ENCODE data around the gene SNCB. TPM values are rescaled to one million over a fixed set of nuclear protein-coding genes. Genes with fewer than 3 reads are reported as not detected.

The SNCB gene
- polyA plus RNA-seq, 1 of the 3 experiments (the other 2 are of a cell fraction): 0.33 TPM

DNA sequence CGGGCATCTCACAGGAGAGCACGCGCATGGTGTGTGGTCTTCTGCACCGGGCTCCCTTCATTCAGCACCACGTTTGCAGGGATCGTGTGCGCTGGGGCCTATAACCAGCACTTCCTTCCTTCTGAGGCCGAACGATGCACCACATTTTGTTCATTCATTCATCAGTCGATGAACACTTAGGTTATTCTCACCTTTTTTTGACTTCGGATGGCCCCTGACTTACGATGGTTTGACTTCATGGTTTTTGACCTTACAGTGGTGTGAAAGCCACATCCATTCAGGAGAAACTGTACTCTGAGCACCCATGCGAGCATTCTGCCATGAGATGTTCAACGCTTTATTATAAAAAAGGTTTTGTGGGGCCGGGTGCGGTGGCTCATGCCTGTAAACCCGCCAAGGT, 44.5 kb upstream of the SNCB start:
- Histone ChIP-seq H3K9ac (no peak overlapping the region), H3K4me1 (ENCODE audit: control insufficient read depth in 1 of 2, insufficient read depth in 2 of 2, low read depth in 1 of 2, low read length in 1 of 2) (peaks cover 0 to 7% of the 10 kb centered on the region in 2 experiments; a peak in 1 of 4 replicates), H3F3A (replicated peaks; ENCODE audit: insufficient read depth) (no peaks in the 10 kb centered on the region), H3K36me3 (replicated peaks in 1 of 2; ENCODE audit: control insufficient read depth in 1 of 2, insufficient read depth in 2 of 2, low read length in 1 of 2) (no peaks in the 10 kb centered on the region), H3K9me3 (no peaks in the 10 kb centered on the region), H3K9me2 (no peaks in the 10 kb centered on the region), H4K20me1 (ENCODE audit: insufficient read depth) (no peaks in the 10 kb centered on the region), H3K27ac (ENCODE audit: low read depth in 2 of 2, low read length in 1 of 2) (no peak overlapping the region), H2AFZ (ENCODE audit: low read depth) (no peak overlapping the region), H3K27me3 (ENCODE audit: insufficient read depth) (peaks cover 7% of the 10 kb centered on the region; the same call in 1 of the 2 replicates), H3K4me3 (ENCODE audit: low read depth in 2 of 2, low read length in 1 of 2) (no peak overlapping the region), H3K4me2 (no peak overlapping the region), H3K79me2 (ENCODE audit: insufficient read depth) (no peaks in the 10 kb centered on the region)
- ChIA-PET POLR2A (no interaction called here), CTCF (interaction anchor here (0.7 to 3.5 kb wide), 4 partner anchors 10 to 412 kb away, joined by 3 to 17 read pairs (median 8); partner anchors contain the start of gene FGFR4)
- 83% methylated on average over 17 of the region's 17 CpGs for WGBS (ENCODE audit: low lambda C conversion rate)
- no peak for TF ChIP-seq SMC3 (IDR thresholded peaks at IDR 0.05; ENCODE audit: low read depth, low read length)
- TF ChIP-seq RFX5 (IDR thresholded peaks at IDR 0.05; ENCODE audit: low read length): no peak
- TF ChIP-seq JUND (IDR thresholded peaks at IDR 0.05): no peak
- no peak for TF ChIP-seq FOXM1 (IDR thresholded peaks at IDR 0.05; ENCODE audit: low read depth)
- no peak for TF ChIP-seq GATA2 (CRISPR knock-in tag; IDR thresholded peaks at IDR 0.05)
- TF ChIP-seq NFIC (IDR thresholded peaks at IDR 0.05; ENCODE audit: borderline replicate concordance): no peak
- no peak for TF ChIP-seq RAD21 (IDR thresholded peaks at IDR 0.05; ENCODE audit: low read length)
- no peak for TF ChIP-seq RXRA (IDR thresholded peaks at IDR 0.05; ENCODE audit: borderline replicate concordance, low read depth)
- TF ChIP-seq REST (IDR thresholded peaks at IDR 0.05; ENCODE audit: low read depth, low read length): no peak
- no peak for DNase-seq

DNA sequence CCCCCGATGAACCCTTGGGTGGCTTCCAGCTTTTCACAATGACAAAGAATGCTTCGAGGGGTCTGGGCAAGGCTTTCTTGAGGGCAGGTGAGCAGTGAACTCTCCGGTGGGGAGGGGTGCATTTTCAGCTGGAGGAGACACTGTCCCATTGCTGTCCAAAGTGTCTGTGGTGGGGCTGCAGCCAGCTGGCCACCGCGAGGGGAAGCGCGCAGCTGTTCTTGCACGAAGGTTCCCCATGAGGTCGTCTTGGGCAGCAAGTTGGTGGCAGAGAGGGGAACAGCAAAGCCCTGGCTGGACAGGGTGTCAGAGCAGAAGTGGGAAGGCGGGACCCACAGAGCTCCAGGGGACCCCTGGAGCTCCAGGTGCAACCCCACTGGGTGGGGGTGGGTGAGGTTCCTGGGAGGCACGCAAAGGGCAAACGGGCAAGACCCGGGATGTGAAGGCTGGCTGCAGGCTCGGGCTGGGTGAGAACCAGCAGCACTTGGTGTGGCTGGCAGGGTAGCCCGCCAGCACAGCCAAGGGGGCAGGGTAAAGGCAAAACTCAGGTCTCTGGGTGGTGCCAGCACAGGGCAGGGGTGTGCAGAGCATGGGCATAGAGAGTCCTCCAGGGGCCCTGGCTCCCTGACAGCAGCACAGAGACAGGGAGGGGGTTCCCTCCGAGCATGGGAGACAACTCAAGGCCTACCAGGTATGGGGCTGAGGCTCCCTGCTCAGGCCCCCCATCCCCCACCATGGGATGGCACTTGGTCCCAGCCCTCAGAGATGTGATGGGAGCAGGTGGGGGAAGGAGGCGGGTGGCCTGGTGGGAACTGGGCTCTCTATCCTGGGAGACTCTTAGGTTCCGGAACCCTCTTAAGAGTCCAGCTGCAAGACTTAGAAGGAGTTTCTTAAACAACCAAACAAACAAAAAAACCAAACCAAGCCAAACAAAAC, 43.6 kb upstream of the SNCB start:
- H4K20me1 ChIP-seq (ENCODE audit: insufficient read depth): no peaks in the 10 kb centered on the region
- H3K27ac ChIP-seq (ENCODE audit: low read depth in 2 of 2, low read length in 1 of 2): no peak overlapping the region
- ChIA-PET POLR2A (no interaction called here), CTCF (interaction anchor here (1.1 to 2.2 kb wide), 2 partner anchors 13 to 26 kb away, joined by 3 to 14 read pairs; no protein-coding TSS in a partner anchor)
- peaks cover 0 to 7% of the 10 kb centered on the region in 2 experiments; a peak in 1 of 4 replicates for H3K4me1 ChIP-seq (ENCODE audit: control insufficient read depth in 1 of 2, insufficient read depth in 2 of 2, low read depth in 1 of 2, low read length in 1 of 2)
- H3K36me3 ChIP-seq (replicated peaks in 1 of 2; ENCODE audit: control insufficient read depth in 1 of 2, insufficient read depth in 2 of 2, low read length in 1 of 2): no peaks in the 10 kb centered on the region
- no peak overlapping the region for H3K4me3 ChIP-seq (ENCODE audit: low read depth in 2 of 2, low read length in 1 of 2)
- no peak overlapping the region for H3K9ac ChIP-seq
- no peaks in the 10 kb centered on the region for H3K79me2 ChIP-seq (ENCODE audit: insufficient read depth)
- peaks cover 12% of the 10 kb centered on the region; the same call in 1 of the 2 replicates for H3K27me3 ChIP-seq (ENCODE audit: insufficient read depth)
- no peaks in the 10 kb centered on the region for H3K9me2 ChIP-seq
- no peak overlapping the region for H3K4me2 ChIP-seq
- no peaks in the 10 kb centered on the region for H3K9me3 ChIP-seq
- no peaks in the 10 kb centered on the region for H3F3A ChIP-seq (replicated peaks; ENCODE audit: insufficient read depth)
- H2AFZ ChIP-seq (ENCODE audit: low read depth): no peak overlapping the region
- DNase-seq: no peak
- 80% methylated on average over 17 of the region's 18 CpGs for WGBS (ENCODE audit: low lambda C conversion rate)
- TF ChIP-seq USF2 (IDR thresholded peaks at IDR 0.05; ENCODE audit: borderline replicate concordance, low read depth, low read length): no peak
- no peak for TF ChIP-seq NRF1 (IDR thresholded peaks at IDR 0.05; ENCODE audit: low read depth, low read length)
- TF ChIP-seq PBX3 (IDR thresholded peaks at IDR 0.05): no peak
- no peak for TF ChIP-seq SIN3A (IDR thresholded peaks at IDR 0.05; ENCODE audit: borderline replicate concordance, low read depth, low read length)
- TF ChIP-seq REST (IDR thresholded peaks at IDR 0.05; ENCODE audit: low read depth, low read length): no peak
- no peak for TF ChIP-seq RAD21 (IDR thresholded peaks at IDR 0.05; ENCODE audit: low read length)
- no peak for TF ChIP-seq NFIC (IDR thresholded peaks at IDR 0.05; ENCODE audit: borderline replicate concordance)
- TF ChIP-seq RCOR1 (IDR thresholded peaks at IDR 0.05; ENCODE audit: low read length): no peak
